ENCODE data around the gene PTGIS. TPM values are rescaled to one million over a fixed set of nuclear protein-coding genes. Genes with fewer than 3 reads are reported as not detected.

Gene PTGIS
- total RNA-seq, 1 donor from 2014 or later: 1.8 TPM

GRCh38 chr20:49475292-49476015 lies 92.5 kb downstream of the PTGIS start:
- no peak for DNase-seq (ENCODE audit: low read depth, low spot score)

GRCh38 chr20:49471397-49471796 lies 96.5 kb downstream of the PTGIS start:
- DNase-seq (ENCODE audit: low read depth, low spot score): no peak

GRCh38 chr20:49470922-49471321 lies 97.0 kb downstream of the PTGIS start:
- no peak for DNase-seq (ENCODE audit: low read depth, low spot score)

- DNase-seq (ENCODE audit: low read depth, low spot score): no peak
These were observed 98.9 kb downstream of the PTGIS start for GRCh38 chr20:49469060-49469459.

- no peak for DNase-seq (ENCODE audit: low read depth, low spot score)
These were observed 99.5 kb downstream of the PTGIS start for GRCh38 chr20:49468412-49468811.

- no peak for DNase-seq (ENCODE audit: low read depth, low spot score)
These were observed 101.6 kb downstream of the PTGIS start for GRCh38 chr20:49466114-49466912.

- no peak for DNase-seq (ENCODE audit: low read depth, low spot score)
These were observed 103.4 kb downstream of the PTGIS start for GRCh38 chr20:49464556-49464955.

GRCh38 chr20:49462626-49463025 lies 105.3 kb downstream of the PTGIS start:
- no peak for DNase-seq (ENCODE audit: low read depth, low spot score)

GRCh38 chr20:49461894-49462620 lies 105.9 kb downstream of the PTGIS start:
- no peak for DNase-seq (ENCODE audit: low read depth, low spot score)

GRCh38 chr20:49460916-49461315 lies 107.0 kb downstream of the PTGIS start:
- DNase-seq (ENCODE audit: low read depth, low spot score): no peak

- no peak for DNase-seq (ENCODE audit: low read depth, low spot score)
These were observed 107.8 kb downstream of the PTGIS start for GRCh38 chr20:49460131-49460530.

GRCh38 chr20:49459684-49460083 lies 108.3 kb downstream of the PTGIS start:
- DNase-seq (ENCODE audit: low read depth, low spot score): no peak

GRCh38 chr20:49457444-49457843 lies 110.5 kb downstream of the PTGIS start:
- no peak for DNase-seq (ENCODE audit: low read depth, low spot score)

- DNase-seq (ENCODE audit: low read depth, low spot score): no peak
These were observed 111.3 kb downstream of the PTGIS start for GRCh38 chr20:49456646-49457045.

- DNase-seq (ENCODE audit: low read depth, low spot score): no peak
These were observed 112.2 kb downstream of the PTGIS start for GRCh38 chr20:49455691-49456090.

Other genes starting within 250 kb of the PTGIS start
- under 0.01 TPM in 1 of 2 replicates, not detected in the other for gene KCNB1, start 85.5 kb downstream of the PTGIS start, total RNA-seq
- gene B4GALT5, start 145.7 kb upstream of the PTGIS start, total RNA-seq: 55.8 and 75.4 TPM in 2 replicates
- 6.1 and 6.2 TPM in 2 replicates for gene SLC9A8, start 244.7 kb upstream of the PTGIS start, total RNA-seq